Liver (tissue), 9 donors: Measurements from ENCODE around the gene SORCS2. TPM values are rescaled to one million over a fixed set of nuclear protein-coding genes. Genes with fewer than 3 reads are reported as not detected.

Experiments used
- DNase-seq: peaks from one replicate; pipeline ENCODE4 v3.0.0-alpha.2; 2017; ENCODE audit warnings: low spot score
- H3K27ac ChIP-seq, 2 donors: one replicate each; pipeline ENCODE4 v1.7.0; 2013; ENCODE audit warnings: inconsistent platforms in 2 of 2, low read length in 2 of 2, control low read depth in 1 of 2, low read depth in 1 of 2, mild to moderate bottlenecking in 1 of 2
- H3K27me3 ChIP-seq, 4 donors: one replicate each; pipeline versions ENCODE4 v1.6.1 to v1.7.0; 2013; ENCODE audit warnings: low read length in 3 of 4, inconsistent platforms in 1 of 4, mild to moderate bottlenecking in 1 of 4, moderate library complexity in 1 of 4; ENCODE audit not compliant: control insufficient read depth in 4 of 4, insufficient read depth in 4 of 4
- H3K36me3 ChIP-seq, 4 donors: one replicate each; pipeline versions ENCODE4 v1.6.1 to v1.7.0; 2013; ENCODE audit warnings: low read length in 3 of 4, mild to moderate bottlenecking in 3 of 4, low read depth in 1 of 4, moderate library complexity in 1 of 4; ENCODE audit not compliant: control insufficient read depth in 4 of 4, insufficient read depth in 3 of 4
- H3K4me1 ChIP-seq, 4 donors: one replicate each; pipeline versions ENCODE4 v1.6.1 to v1.7.0; 2013; ENCODE audit warnings: low read length in 3 of 4, mild to moderate bottlenecking in 3 of 4, moderate library complexity in 1 of 4; ENCODE audit not compliant: control insufficient read depth in 4 of 4, insufficient read depth in 4 of 4
- H3K4me3 ChIP-seq, 3 donors: one replicate each; pipeline versions ENCODE4 v1.6.1 to v1.7.0; 2013; ENCODE audit warnings: low read length in 3 of 3, control low read depth in 1 of 3, low read depth in 1 of 3, mild to moderate bottlenecking in 1 of 3
- H3K9ac ChIP-seq, 2 donors: one replicate each; pipeline ENCODE4 v1.7.0; 2013; ENCODE audit warnings: low read length in 2 of 2, mild to moderate bottlenecking in 2 of 2, moderate library complexity in 2 of 2, control low read depth in 1 of 2, low read depth in 1 of 2
- H3K9me3 ChIP-seq, 4 donors: one replicate each; pipeline versions ENCODE4 v1.6.1 to v1.7.0; 2013; ENCODE audit warnings: low read length in 3 of 4; ENCODE audit not compliant: control insufficient read depth in 4 of 4
- EGR1 ChIP-seq, 2 donors: IDR thresholded peaks; 2 replicates each; pipeline ENCODE4 v1.6.1; 2016 to 2018; ENCODE audit warnings: antibody characterized with exemption in 2 of 2, low read depth in 2 of 2
- FOXA1 ChIP-seq: IDR thresholded peaks from 2 replicates; pipeline ENCODE4 v1.6.1; 2016; ENCODE audit warnings: antibody characterized with exemption
- FOXA2 ChIP-seq: IDR thresholded peaks from 2 replicates; pipeline ENCODE4 v1.6.1; 2016; ENCODE audit warnings: antibody characterized with exemption
- GABPA ChIP-seq, 2 donors: IDR thresholded peaks in 1 of 2; conservative IDR thresholded peaks in 1 of 2; 2 replicates each; pipeline ENCODE4 v1.6.1; 2016; ENCODE audit warnings: antibody characterized with exemption in 2 of 2, mild to moderate bottlenecking in 1 of 2, moderate library complexity in 1 of 2
- HNF4A ChIP-seq, 2 donors: conservative IDR thresholded peaks; 2 replicates each; pipeline ENCODE4 v1.6.1; 2016; ENCODE audit warnings: antibody characterized with exemption in 2 of 2, mild to moderate bottlenecking in 2 of 2
- HNF4G ChIP-seq: IDR thresholded peaks from 2 replicates; pipeline ENCODE4 v1.6.1; 2016; ENCODE audit warnings: antibody characterized with exemption
- JUND ChIP-seq, 2 donors: IDR thresholded peaks; 2 replicates each; pipeline ENCODE4 v1.6.1; 2016; ENCODE audit warnings: antibody characterized with exemption in 2 of 2
- NR2F2 ChIP-seq: IDR thresholded peaks from 2 replicates; pipeline ENCODE4 v1.6.1; 2016; ENCODE audit warnings: antibody characterized with exemption
- RAD21 ChIP-seq, 2 donors: IDR thresholded peaks; 2 replicates each; pipeline ENCODE4 v1.6.1; 2016; ENCODE audit warnings: antibody characterized with exemption in 2 of 2, mild to moderate bottlenecking in 2 of 2
- RXRA ChIP-seq, 2 donors: IDR thresholded peaks; 2 replicates each; pipeline ENCODE4 v1.6.1; 2017 to 2018; ENCODE audit warnings: antibody characterized with exemption in 2 of 2, mild to moderate bottlenecking in 1 of 2
- SP1 ChIP-seq: IDR thresholded peaks from 2 replicates; pipeline ENCODE4 v1.6.1; 2018; ENCODE audit warnings: antibody characterized with exemption, mild to moderate bottlenecking
- TAF1 ChIP-seq: conservative IDR thresholded peaks from 2 replicates; pipeline ENCODE4 v1.6.1; 2016; ENCODE audit warnings: antibody characterized with exemption, mild to moderate bottlenecking
- YY1 ChIP-seq: IDR thresholded peaks from 2 replicates; pipeline ENCODE4 v1.6.1; 2016; ENCODE audit warnings: antibody characterized with exemption, mild to moderate bottlenecking
- WGBS: extraction: QIAGEN DNeasy Blood & Tissue Kit; methylation state at CpG from one replicate; pipeline ENCODE4 v1.1.7; 2013; 5-methylcytosine and 5-hydroxymethylcytosine counted together
- polyA plus RNA-seq, 2 donors: library from polyadenylated mRNA; stranded (reverse) in 1 of 2; unstranded in 1 of 2; fragments of 200-250 nt in 1 of 2; fragments of >200 nt in 1 of 2; fragmentation: Nextera tagmentation in 1 of 2; extraction: Ambion mirVana in 1 of 2; gene quantifications; one replicate each; pipeline versions ENCODE4 v1.2.1 to v1.2.3, GENCODE V29; 2013 to 2015
- total RNA-seq, 2 donors: library from RNA; depleted of rRNA; stranded (reverse); fragments of >200 nt; gene quantifications; one replicate each; pipeline ENCODE4 v1.2.3, GENCODE V29; 2014
- TF ChIP-seq, protein P1 (sequence below): IDR thresholded peaks from 2 replicates; pipeline ENCODE4 v1.6.1; 2016; ENCODE audit warnings: antibody characterized with exemption
- TF ChIP-seq, protein P2 (sequence below): IDR thresholded peaks from 2 replicates; pipeline ENCODE4 v1.6.1; 2016; ENCODE audit warnings: antibody characterized with exemption
- TF ChIP-seq, protein P3 (sequence below): IDR thresholded peaks from 2 replicates; pipeline ENCODE4 v1.6.1; 2016; ENCODE audit warnings: antibody characterized with exemption
- TF ChIP-seq, protein P4 (sequence below): fragments of 150-350 bp; IDR thresholded peaks from 2 replicates; pipeline ENCODE4 v1.5.1; 2017; ENCODE audit warnings: improper control_type of control experiment, low read depth, low read length; ENCODE audit not compliant: missing input control
- donor health status: healthy.
- donor health status: healthy.
- donor health status: healthy.
- donor health status: healthy.
- donor health status: healthy.

Gene SORCS2
- total and polyA plus RNA-seq, 4 donors: 0.10 to 1.4 (median 0.92) TPM

DNA sequence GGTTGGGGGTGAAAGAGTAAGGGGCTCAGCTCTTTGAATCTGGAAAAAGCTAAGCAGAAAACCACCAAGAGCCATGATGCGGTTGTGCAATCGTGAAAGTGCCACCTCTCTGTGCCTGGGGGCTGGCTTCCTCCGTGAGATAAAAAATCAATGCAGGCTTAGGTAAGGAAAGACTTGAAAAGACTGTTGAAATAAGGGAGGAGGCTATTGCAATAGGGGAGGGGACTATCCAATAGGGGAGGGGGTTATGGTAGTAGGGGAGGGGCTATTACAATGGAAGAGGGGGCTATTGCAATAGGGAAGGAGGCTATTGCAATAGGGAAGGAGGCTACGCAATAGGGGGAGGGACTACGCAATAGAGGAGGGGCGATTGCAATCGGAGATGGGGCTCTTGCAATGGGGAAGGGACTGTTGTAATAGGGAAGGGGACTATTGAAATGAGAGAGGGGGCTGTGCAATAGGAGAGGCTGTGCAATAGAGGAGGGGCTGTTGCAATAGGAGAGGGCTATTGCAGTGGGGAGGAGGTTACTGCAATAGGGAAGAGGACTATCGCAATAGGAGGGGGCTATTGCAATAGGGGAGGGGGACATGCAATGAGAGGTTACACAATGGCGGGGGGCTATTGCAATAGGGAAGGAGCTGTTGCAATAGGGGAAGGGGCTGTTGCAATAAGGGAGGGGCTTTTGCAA is 404.7 kb downstream of the SORCS2 start:
- TF ChIP-seq YY1 (no peak), HNF4G (no peak), JUND (IDR thresholded peaks at IDR 0.05) (no peak), GABPA (IDR thresholded peaks at IDR 0.05 in 1 of 2, conservative IDR thresholded peaks at IDR 0.05 in 1 of 2) (no peak), SP1 (no peak), NR2F2 (no peak), HNF4A (conservative IDR thresholded peaks at IDR 0.05) (no peak), EGR1 (IDR thresholded peaks at IDR 0.05; ENCODE audit: low read depth in 2 of 2) (no peak)
- TF ChIP-seq, protein P1, sequence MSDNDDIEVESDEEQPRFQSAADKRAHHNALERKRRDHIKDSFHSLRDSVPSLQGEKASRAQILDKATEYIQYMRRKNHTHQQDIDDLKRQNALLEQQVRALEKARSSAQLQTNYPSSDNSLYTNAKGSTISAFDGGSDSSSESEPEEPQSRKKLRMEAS: no peak
- TF ChIP-seq, protein P2, sequence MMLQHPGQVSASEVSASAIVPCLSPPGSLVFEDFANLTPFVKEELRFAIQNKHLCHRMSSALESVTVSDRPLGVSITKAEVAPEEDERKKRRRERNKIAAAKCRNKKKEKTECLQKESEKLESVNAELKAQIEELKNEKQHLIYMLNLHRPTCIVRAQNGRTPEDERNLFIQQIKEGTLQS: no peak
- Histone ChIP-seq H3K9ac (no peak overlapping the region), H3K27ac (no peak overlapping the region), H3K36me3 (no peaks in the 10 kb centered on the region), H3K9me3 (no peaks in the 10 kb centered on the region), H3K27me3 (no peaks in the 10 kb centered on the region), H3K4me3 (no peak overlapping the region), H3K4me1 (peaks cover 0 to 3% (median 0%) of the 10 kb centered on the region in 4 donors)
- 64% methylated on average over 9 of the region's 9 CpGs for WGBS
- DNase-seq: no peak

DNA sequence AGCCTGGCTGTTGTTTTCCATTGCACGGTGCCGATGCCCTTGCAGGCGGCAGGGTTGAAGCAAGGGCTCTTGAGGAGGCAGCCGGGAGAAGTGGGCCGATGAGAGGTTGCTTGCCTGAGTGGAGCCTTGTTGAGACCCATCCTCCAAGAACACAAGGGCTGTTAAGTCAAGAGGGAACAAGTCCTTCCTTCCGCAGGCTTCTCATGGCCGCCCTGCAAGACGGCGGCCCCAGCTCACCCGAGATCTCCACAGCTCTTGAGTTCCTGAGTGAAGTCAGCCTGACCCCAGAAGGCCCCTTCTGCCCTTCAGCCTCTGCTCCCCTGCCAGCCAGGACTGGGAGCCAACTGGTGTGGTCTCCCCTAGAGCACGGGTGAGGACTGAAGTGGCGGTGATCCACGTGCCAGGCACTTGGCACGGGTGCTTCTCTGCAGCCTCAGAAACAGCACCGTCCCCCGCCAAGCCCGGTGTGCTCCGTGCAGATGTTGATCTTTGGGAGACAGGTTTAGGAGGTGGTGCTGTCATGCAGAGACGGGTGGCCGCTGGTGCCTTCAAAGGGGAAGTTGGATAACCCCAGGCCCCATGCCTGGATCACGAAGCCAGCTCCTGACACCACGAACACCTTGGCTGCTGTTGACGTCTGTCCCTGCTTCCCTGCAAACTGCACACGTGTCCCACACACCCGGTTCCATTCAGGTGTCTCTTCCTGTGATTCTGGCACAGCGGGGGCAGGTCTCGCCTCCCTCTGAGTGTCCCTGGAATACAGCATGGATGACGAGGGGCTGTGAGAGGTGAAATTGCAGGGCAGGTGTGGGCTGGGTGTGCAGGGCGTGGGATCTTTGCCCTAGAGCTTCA is 406.8 kb downstream of the SORCS2 start:
- no peak for TF ChIP-seq GABPA (IDR thresholded peaks at IDR 0.05 in 1 of 2, conservative IDR thresholded peaks at IDR 0.05 in 1 of 2)
- TF ChIP-seq EGR1 (IDR thresholded peaks at IDR 0.05; ENCODE audit: low read depth in 2 of 2): no peak
- no peak for TF ChIP-seq NR2F2
- TF ChIP-seq HNF4A (conservative IDR thresholded peaks at IDR 0.05): no peak
- TF ChIP-seq RAD21 (IDR thresholded peaks at IDR 0.05): no peak
- no peak for TF ChIP-seq HNF4G
- TF ChIP-seq, protein P3, sequence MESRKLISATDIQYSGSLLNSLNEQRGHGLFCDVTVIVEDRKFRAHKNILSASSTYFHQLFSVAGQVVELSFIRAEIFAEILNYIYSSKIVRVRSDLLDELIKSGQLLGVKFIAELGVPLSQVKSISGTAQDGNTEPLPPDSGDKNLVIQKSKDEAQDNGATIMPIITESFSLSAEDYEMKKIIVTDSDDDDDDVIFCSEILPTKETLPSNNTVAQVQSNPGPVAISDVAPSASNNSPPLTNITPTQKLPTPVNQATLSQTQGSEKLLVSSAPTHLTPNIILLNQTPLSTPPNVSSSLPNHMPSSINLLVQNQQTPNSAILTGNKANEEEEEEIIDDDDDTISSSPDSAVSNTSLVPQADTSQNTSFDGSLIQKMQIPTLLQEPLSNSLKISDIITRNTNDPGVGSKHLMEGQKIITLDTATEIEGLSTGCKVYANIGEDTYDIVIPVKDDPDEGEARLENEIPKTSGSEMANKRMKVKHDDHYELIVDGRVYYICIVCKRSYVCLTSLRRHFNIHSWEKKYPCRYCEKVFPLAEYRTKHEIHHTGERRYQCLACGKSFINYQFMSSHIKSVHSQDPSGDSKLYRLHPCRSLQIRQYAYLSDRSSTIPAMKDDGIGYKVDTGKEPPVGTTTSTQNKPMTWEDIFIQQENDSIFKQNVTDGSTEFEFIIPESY: no peak
- TF ChIP-seq SP1: no peak
- no peak for TF ChIP-seq YY1
- TF ChIP-seq TAF1: no peak
- TF ChIP-seq, protein P2: no peak
- TF ChIP-seq RXRA (IDR thresholded peaks at IDR 0.05): no peak
- no peak for TF ChIP-seq JUND (IDR thresholded peaks at IDR 0.05)
- no peak for TF ChIP-seq FOXA1
- TF ChIP-seq, protein P4, sequence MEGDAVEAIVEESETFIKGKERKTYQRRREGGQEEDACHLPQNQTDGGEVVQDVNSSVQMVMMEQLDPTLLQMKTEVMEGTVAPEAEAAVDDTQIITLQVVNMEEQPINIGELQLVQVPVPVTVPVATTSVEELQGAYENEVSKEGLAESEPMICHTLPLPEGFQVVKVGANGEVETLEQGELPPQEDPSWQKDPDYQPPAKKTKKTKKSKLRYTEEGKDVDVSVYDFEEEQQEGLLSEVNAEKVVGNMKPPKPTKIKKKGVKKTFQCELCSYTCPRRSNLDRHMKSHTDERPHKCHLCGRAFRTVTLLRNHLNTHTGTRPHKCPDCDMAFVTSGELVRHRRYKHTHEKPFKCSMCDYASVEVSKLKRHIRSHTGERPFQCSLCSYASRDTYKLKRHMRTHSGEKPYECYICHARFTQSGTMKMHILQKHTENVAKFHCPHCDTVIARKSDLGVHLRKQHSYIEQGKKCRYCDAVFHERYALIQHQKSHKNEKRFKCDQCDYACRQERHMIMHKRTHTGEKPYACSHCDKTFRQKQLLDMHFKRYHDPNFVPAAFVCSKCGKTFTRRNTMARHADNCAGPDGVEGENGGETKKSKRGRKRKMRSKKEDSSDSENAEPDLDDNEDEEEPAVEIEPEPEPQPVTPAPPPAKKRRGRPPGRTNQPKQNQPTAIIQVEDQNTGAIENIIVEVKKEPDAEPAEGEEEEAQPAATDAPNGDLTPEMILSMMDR: no peak
- no peak for TF ChIP-seq FOXA2
- TF ChIP-seq, protein P1: no peak
- no peak overlapping the region for H3K27ac ChIP-seq
- H3K9me3 ChIP-seq: no peaks in the 10 kb centered on the region
- no peak overlapping the region for H3K9ac ChIP-seq
- 89% methylated on average over 29 of the region's 29 CpGs for WGBS
- H3K4me1 ChIP-seq: peaks cover 0 to 3% (median 0%) of the 10 kb centered on the region in 4 donors
- H3K4me3 ChIP-seq: no peak overlapping the region
- H3K27me3 ChIP-seq: no peaks in the 10 kb centered on the region
- no peaks in the 10 kb centered on the region for H3K36me3 ChIP-seq
- DNase-seq: no peak
